Thyroid gland (tissue), 4 donors: ENCODE data around the gene HEXD.

Source experiments
- POLR2A ChIP-seq, 2 donors: fragments of 450-650 bp; IDR thresholded peaks; one replicate each; pipeline ENCODE4 v1.6.1; 2017; ENCODE audit warnings: antibody characterized with exemption in 2 of 2, mild to moderate bottlenecking in 2 of 2, moderate library complexity in 1 of 2
- TF ChIP-seq, protein P1 (sequence below), 6 experiments: fragments of 200-600 bp in 3 of 6; fragments of 450-650 bp in 3 of 6; sonication (generic) in 3 of 6; IDR thresholded peaks; one replicate each; pipeline ENCODE4 v1.5.1; 2016 to 2019; ENCODE audit warnings: antibody characterized with exemption in 6 of 6, mild to moderate bottlenecking in 2 of 6, inconsistent platforms in 1 of 6, moderate library complexity in 1 of 6

DNA sequence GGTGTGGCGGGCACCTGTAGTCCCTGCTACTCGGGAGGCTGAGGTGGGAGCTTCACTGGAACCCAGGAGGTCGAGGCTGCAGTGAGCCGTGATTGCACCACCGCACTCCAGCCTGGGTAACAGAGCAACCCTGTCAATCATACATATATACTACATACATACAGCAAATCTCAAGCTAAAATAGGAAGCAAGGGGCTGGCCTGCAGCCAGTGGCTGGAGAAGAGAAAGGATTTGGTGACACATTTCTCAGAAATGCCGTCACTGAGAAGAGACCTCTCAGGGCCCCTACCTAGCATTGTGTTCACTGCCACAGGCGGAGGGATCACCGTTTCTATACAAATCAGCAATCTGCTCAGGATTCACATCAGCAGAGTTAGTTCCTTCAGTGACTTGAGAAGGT is 57.3 kb downstream of the HEXD start:
- TF ChIP-seq, protein P1, sequence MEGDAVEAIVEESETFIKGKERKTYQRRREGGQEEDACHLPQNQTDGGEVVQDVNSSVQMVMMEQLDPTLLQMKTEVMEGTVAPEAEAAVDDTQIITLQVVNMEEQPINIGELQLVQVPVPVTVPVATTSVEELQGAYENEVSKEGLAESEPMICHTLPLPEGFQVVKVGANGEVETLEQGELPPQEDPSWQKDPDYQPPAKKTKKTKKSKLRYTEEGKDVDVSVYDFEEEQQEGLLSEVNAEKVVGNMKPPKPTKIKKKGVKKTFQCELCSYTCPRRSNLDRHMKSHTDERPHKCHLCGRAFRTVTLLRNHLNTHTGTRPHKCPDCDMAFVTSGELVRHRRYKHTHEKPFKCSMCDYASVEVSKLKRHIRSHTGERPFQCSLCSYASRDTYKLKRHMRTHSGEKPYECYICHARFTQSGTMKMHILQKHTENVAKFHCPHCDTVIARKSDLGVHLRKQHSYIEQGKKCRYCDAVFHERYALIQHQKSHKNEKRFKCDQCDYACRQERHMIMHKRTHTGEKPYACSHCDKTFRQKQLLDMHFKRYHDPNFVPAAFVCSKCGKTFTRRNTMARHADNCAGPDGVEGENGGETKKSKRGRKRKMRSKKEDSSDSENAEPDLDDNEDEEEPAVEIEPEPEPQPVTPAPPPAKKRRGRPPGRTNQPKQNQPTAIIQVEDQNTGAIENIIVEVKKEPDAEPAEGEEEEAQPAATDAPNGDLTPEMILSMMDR (IDR thresholded peaks at IDR 0.05), result no peak
- TF ChIP-seq POLR2A (IDR thresholded peaks at IDR 0.05), result no peak
